ENCODE data around the gene PGBD5. TPM values are rescaled to one million over a fixed set of nuclear protein-coding genes. Genes with fewer than 3 reads are reported as not detected.

Gene PGBD5
- total RNA-seq, 2 donors from 2014 or later: 0.14 to 0.63 TPM

GRCh38 chr1:230368363-230368762, 57.8 kb downstream of the PGBD5 start:
- Histone ChIP-seq H3K27me3 (replicated peaks; ENCODE audit: insufficient read depth) (no peaks in the 10 kb centered on the region), H3K27ac (no peak overlapping the region), H3K9me3 (no peaks in the 10 kb centered on the region), H3K4me1 (ENCODE audit: control insufficient read depth in 1 of 2, low read depth in 2 of 2) (no peaks in the 10 kb centered on the region), H3K36me3 (no peaks in the 10 kb centered on the region), H3K4me3 (no peak overlapping the region)
- ATAC-seq (ENCODE audit: insufficient number of reproducible peaks, low FRiP score, low read depth): no peak
- TF ChIP-seq CTCF (IDR thresholded peaks at IDR 0.05): no peak
- no peak for DNase-seq (ENCODE audit: low spot score)

GRCh38 chr1:230366504-230366915, 59.6 kb downstream of the PGBD5 start:
- no peak for DNase-seq (ENCODE audit: low spot score)
- no peak for TF ChIP-seq CTCF (IDR thresholded peaks at IDR 0.05)

GRCh38 chr1:230365723-230366307, 60.3 kb downstream of the PGBD5 start:
- Histone ChIP-seq H3K4me1 (ENCODE audit: control insufficient read depth in 1 of 2, low read depth in 2 of 2) (no peaks in the 10 kb centered on the region), H3K27ac (no peak overlapping the region), H3K4me3 (no peak overlapping the region), H3K36me3 (no peaks in the 10 kb centered on the region), H3K9me3 (no peaks in the 10 kb centered on the region), H3K27me3 (replicated peaks; ENCODE audit: insufficient read depth) (no peaks in the 10 kb centered on the region)
- ATAC-seq (ENCODE audit: insufficient number of reproducible peaks, low FRiP score, low read depth): no peak
- no peak for DNase-seq (ENCODE audit: low spot score)
- no peak for TF ChIP-seq CTCF (IDR thresholded peaks at IDR 0.05)

More at GRCh38 chr1:230366504-230366915, 59.6 kb downstream of the PGBD5 start:
- no peaks in the 10 kb centered on the region for H3K36me3 ChIP-seq
- H3K27ac ChIP-seq: no peak overlapping the region
- H3K9me3 ChIP-seq: no peaks in the 10 kb centered on the region
- no peaks in the 10 kb centered on the region for H3K4me1 ChIP-seq (ENCODE audit: control insufficient read depth in 1 of 2, low read depth in 2 of 2)
- H3K4me3 ChIP-seq: no peak overlapping the region
- no peak for ATAC-seq (ENCODE audit: insufficient number of reproducible peaks, low FRiP score, low read depth)
- no peaks in the 10 kb centered on the region for H3K27me3 ChIP-seq (replicated peaks; ENCODE audit: insufficient read depth)

- no peaks in the 10 kb centered on the region for H3K27me3 ChIP-seq (replicated peaks; ENCODE audit: insufficient read depth)
- no peaks in the 10 kb centered on the region for H3K9me3 ChIP-seq
- H3K36me3 ChIP-seq: no peaks in the 10 kb centered on the region
- no peak for DNase-seq (ENCODE audit: low spot score)
- TF ChIP-seq CTCF (IDR thresholded peaks at IDR 0.05): no peak
- ATAC-seq (ENCODE audit: insufficient number of reproducible peaks, low FRiP score, low read depth): no peak
- no peak overlapping the region for H3K27ac ChIP-seq
- H3K4me1 ChIP-seq (ENCODE audit: control insufficient read depth in 1 of 2, low read depth in 2 of 2): no peaks in the 10 kb centered on the region
- H3K4me3 ChIP-seq: no peak overlapping the region
Measured at GRCh38 chr1:230362949-230363348, 63.2 kb downstream of the PGBD5 start.

GRCh38 chr1:230361941-230362340, 64.2 kb downstream of the PGBD5 start:
- Histone ChIP-seq H3K36me3 (no peaks in the 10 kb centered on the region), H3K9me3 (no peaks in the 10 kb centered on the region), H3K27ac (no peak overlapping the region), H3K4me1 (ENCODE audit: control insufficient read depth in 1 of 2, low read depth in 2 of 2) (no peaks in the 10 kb centered on the region), H3K4me3 (no peak overlapping the region), H3K27me3 (replicated peaks; ENCODE audit: insufficient read depth) (no peaks in the 10 kb centered on the region)
- DNase-seq (ENCODE audit: low spot score) (no peak), ATAC-seq (ENCODE audit: insufficient number of reproducible peaks, low FRiP score, low read depth) (no peak)
- no peak for TF ChIP-seq CTCF (IDR thresholded peaks at IDR 0.05)
